Liver (tissue), 3 donors: ENCODE results near the gene TTF2.

ENCODE experiments used
- HNF4A ChIP-seq, 2 donors: conservative IDR thresholded peaks; 2 replicates each; pipeline ENCODE4 v1.6.1; 2016; ENCODE audit warnings: antibody characterized with exemption in 2 of 2, mild to moderate bottlenecking in 2 of 2
- JUND ChIP-seq, 2 donors: IDR thresholded peaks; 2 replicates each; pipeline ENCODE4 v1.6.1; 2016; ENCODE audit warnings: antibody characterized with exemption in 2 of 2
- YY1 ChIP-seq: IDR thresholded peaks from 2 replicates; pipeline ENCODE4 v1.6.1; 2016; ENCODE audit warnings: antibody characterized with exemption, mild to moderate bottlenecking
- TF ChIP-seq, protein P1 (sequence below): fragments of 150-350 bp; IDR thresholded peaks from 2 replicates; pipeline ENCODE4 v1.5.1; 2017; ENCODE audit warnings: improper control_type of control experiment, low read depth, low read length; ENCODE audit not compliant: missing input control
- donor health status: healthy.
- donor health status: healthy.

GRCh38 chr1:117116784-117117130 lies 56.6 kb downstream of the TTF2 start:
- TF ChIP-seq, protein P1, sequence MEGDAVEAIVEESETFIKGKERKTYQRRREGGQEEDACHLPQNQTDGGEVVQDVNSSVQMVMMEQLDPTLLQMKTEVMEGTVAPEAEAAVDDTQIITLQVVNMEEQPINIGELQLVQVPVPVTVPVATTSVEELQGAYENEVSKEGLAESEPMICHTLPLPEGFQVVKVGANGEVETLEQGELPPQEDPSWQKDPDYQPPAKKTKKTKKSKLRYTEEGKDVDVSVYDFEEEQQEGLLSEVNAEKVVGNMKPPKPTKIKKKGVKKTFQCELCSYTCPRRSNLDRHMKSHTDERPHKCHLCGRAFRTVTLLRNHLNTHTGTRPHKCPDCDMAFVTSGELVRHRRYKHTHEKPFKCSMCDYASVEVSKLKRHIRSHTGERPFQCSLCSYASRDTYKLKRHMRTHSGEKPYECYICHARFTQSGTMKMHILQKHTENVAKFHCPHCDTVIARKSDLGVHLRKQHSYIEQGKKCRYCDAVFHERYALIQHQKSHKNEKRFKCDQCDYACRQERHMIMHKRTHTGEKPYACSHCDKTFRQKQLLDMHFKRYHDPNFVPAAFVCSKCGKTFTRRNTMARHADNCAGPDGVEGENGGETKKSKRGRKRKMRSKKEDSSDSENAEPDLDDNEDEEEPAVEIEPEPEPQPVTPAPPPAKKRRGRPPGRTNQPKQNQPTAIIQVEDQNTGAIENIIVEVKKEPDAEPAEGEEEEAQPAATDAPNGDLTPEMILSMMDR = no peak
- TF ChIP-seq JUND (IDR thresholded peaks at IDR 0.05) (no peak), YY1 (no peak), HNF4A (conservative IDR thresholded peaks at IDR 0.05) (no peak)
